Activated CD8-positive, alpha-beta memory T cell treated with anti-CD3 and anti-CD28 coated beads for 48 hours (primary cell): Measurements from ENCODE around the gene AGBL3.
"Not testable (repeated sequence)": the region's sequence is repeated elsewhere in the genome, so short reads cannot be mapped to it uniquely, and the experiment has no call there.

ENCODE experiments used
- DNase-seq, 3 experiments: peaks; one replicate each; pipeline ENCODE4 v3.0.0-alpha.2; 2020; ENCODE audit warnings: low read depth in 2 of 3, low spot score in 2 of 3

The AGBL3 gene

GRCh38 chr7:134963036-134963435 lies 23.3 kb upstream of the AGBL3 start:
- DNase-seq, result no peak

DNA sequence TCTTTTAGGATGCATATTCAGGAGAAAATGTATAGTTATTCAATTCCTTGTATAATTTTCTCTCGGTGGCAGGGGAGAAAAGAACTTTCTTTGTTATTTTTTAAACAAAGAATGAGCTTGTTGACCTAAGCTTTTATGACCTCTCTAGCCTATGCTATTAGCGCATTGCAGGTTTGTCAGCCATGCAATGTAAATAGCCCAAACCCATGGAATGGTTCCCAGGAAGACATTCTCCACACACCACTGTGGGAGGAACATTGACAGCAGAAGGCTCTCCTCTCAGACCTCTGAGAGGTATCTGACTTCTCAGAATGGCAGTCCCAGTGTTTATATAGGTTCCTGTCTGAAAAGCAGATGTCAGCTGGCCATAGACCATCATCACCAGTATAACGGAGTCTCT lies 19.6 kb upstream of the AGBL3 start:
- no peak for DNase-seq

DNA sequence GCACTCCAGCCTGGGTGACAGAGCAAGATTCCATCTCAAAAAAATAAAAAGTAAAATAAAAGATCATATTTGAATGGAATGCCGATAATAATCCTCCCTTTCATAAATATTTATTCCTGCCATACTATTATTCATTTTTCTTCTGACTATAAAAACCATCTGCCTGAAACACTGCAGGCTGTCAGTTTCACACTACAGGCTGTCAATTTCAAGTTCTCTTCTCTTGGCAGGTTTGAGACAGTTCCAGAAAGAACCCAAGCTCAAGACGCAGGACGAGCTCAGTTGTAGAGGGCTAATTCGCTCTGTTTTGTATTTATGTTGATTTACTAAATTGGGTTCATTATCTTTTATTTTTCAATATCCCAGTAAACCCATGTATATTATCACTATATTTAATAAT lies 18.2 kb upstream of the AGBL3 start:
- DNase-seq, result no peak

DNA sequence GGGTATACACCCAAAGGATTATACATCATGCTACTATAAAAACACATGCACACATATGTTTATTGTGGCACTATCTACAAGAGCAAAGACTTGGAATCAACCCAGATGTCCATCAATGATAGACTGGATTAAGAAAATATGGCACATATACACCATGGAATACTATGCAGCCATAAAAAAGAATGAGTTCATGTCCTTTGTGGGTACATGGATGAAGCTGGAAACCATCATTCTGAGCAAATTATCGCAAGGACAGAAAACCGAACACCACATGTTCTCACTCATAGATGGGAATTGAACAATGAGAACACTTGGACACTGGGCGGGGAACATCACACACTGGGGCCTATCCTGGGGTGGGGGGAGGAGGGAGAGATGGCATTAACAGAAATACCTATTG lies 4.7 kb upstream of the AGBL3 start:
- DNase-seq, result not testable (repeated sequence)

DNA sequence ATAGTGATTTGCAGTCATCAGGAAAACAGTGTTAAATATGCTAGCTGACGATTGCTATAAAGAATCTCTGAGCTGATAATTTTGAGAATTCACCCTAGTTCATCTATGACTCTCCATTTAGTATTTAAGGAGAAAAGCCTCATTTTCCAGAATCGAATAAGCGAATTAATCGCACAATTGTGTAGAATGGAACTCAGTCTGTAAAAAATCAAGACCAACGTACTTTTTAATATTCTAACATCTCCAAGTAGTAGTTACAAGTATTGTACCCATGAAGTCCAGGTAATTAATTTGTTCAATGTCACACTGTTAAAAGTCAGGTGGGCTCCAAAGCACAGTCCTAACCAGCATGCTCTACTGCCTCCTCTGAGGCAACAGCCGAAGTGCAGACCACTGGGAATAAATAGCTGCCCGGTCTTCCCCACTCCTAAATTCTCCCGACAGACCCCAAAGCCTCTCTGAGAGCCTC lies 380 bp upstream of the AGBL3 start:
- no peak for DNase-seq

DNA sequence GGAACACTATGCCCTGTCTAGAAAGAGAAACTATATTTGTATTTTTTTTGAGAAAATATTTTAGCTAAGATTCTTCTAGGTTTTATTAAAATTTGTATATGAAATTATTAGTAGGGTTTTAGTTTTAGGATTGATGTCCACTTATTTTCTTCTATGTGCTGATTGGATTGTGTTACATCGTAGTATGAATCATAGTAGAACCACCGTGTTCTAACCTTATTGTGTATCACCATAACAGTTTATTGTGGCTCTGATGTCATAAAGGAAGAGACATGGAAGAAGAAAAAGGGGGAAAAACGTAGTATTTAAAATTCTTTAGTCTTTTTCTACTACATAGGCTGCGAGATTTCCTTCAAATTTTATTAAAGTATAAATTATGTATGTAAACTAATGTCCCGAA lies 1.9 kb downstream of the AGBL3 start:
- DNase-seq, result no peak

DNA sequence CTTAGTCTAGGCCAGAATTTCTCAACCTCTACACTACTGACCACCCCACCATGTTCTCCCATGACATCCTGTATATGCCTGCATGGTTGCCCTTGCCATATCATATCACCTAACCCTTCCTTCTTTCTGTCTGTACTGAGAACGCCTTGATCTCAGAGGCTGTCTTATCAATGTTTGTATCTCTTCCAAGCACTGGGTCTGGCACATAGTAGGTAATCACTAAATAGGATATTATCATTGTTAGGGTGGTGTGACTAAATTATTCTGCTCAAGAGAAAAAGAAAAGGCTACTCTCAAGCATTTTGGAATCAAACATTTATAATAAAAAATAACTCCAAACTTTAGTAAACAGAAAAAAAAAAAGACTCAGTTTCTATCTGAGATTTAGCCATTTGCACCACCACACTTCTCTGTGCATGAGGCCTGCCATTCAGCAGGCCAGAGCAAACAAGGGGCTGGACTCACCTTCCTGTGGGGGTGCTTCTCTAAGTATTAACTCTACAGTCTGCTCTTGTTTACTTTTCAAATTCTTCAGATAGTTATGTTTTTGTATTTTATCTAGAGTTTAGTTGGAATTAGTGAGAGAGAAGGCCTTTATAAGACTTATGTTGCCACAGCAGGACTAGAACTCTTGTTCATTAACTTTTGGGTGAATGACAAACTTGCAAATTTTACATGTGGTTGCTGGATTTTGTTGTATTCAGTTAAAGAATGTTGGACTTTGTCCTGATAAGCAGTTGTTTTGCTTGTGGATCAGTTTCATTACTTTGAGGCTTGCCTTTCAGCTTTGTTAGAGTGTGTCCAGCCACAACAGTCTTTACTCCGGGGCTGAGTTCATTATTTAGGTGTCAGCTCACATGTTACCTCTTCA lies 5.4 kb downstream of the AGBL3 start:
- no peak for DNase-seq

- no peak for DNase-seq
Observed at GRCh38 chr7:134992626-134993179, 6.4 kb downstream of the AGBL3 start.

GRCh38 chr7:134993877-134994456 lies 7.7 kb downstream of the AGBL3 start:
- DNase-seq, result no peak

- no peak for DNase-seq
Observed at GRCh38 chr7:134995239-134996096, 9.2 kb downstream of the AGBL3 start.

- DNase-seq, result no peak
Observed at GRCh38 chr7:134996097-134996550, 9.8 kb downstream of the AGBL3 start.

DNA sequence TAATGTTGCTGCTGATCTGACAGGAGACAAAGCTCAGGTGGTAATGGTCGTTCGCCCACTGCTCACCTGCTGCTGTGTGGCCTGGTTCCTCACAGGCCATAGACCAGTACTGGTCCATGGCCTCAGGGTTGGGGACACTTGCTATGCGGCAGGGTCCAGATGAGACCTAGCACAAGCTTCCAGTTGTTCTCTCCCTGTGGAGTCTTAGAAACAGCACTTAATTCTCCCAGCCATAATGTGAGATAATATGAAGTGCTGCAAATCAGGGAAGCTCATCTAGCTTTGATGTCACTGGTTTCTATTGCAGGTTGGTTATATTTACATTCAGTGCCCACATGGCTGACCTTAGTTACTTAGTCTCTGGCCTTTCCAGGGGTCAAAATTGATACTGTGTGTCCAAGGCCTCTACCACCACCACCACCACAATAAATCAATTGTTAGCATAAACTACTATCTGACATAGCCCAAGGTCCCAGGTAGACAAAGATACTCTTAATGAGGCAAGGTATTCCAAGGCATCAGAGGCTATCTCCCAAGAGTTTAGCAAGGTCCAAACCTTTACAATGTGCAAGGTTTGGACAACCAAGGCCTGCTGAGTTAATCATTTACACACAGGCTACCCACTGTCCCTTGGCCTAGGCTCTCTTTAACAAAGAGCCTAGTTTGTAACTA lies 11.0 kb downstream of the AGBL3 start:
- no peak for DNase-seq

DNA sequence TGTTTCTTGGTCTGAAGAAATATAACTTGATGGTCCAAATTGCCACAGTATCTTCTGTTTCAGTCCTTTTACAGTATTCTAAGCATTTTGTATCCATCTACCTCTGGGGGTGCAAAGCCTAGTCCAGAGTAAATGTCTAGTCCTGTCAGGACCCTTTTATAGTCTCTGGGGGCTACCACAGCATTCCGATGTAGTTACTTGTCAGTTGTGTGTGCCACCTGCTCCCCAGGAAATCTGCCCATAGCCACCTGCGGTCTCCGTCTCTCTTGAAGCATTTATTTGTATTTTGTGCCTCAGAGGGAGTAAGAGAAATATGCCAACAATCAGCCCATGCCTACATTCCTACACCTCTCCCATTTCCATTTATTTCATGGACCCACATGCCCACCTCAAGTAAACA lies 12.8 kb downstream of the AGBL3 start:
- DNase-seq, result no peak

GRCh38 chr7:135001390-135002165 lies 15.3 kb downstream of the AGBL3 start:
- no peak for DNase-seq

DNA sequence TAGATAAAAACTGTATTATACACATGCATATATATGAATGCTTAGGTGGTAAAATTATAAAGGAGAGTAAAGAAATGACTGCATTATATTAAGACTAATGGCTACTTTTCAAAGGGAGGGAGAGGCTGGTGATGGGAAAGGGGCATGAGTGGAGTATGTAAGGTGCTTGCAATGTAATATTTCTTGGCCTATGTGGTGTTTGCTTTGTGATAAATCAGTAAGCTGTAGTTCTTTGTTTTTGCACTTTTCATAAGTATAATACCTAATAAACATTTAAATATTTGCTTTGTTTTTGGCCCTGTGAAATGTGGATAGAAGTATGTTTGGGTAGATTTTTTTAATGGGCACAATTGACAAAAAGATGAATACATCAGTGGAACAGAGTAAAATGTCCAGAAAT lies 25.9 kb downstream of the AGBL3 start:
- DNase-seq, result no peak

GRCh38 chr7:135023622-135024021 lies 37.3 kb downstream of the AGBL3 start:
- DNase-seq, result no peak

GRCh38 chr7:135035252-135035651 lies 48.9 kb downstream of the AGBL3 start:
- DNase-seq, result no peak

- DNase-seq, result not testable (repeated sequence)
Observed at GRCh38 chr7:135067017-135067416, 80.7 kb downstream of the AGBL3 start.

DNA sequence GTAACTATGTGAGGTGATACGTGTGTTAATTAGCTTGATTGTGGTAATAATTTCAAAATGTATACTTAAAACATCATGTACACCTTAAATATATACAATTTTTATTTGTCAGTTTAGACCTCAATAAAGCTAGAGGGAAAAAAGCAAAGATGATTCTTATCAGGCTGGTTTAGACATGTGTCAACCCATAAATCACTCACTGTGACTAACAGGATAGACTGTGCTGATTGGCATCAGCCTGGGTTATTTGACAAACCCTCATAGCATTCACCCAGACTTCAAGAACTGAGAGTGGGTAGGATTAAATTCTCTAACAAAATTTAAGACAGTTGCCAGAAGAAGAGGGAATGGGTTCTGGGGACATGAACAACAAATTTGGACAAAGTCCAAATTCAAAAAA lies 87.8 kb downstream of the AGBL3 start:
- no peak for DNase-seq

DNA sequence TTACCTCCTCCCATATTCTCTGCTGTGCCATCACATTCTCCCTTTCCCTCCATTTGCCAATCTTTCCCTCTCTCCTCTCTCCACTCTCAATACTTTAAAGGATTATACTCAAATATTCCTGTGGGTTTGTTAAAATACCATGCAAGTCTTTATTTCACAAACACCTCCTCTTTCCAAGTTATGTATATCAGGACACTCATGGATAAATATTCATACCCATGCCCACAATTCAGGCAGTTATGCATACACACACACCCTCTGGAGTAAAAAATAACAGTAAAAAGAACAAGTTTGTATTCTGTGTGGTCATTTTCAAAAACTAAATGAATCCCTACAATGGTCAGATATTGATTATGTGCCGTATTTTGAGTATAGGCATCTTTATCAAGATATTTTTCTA lies 88.2 kb downstream of the AGBL3 start:
- no peak for DNase-seq
